ENCODE measurements around the gene PPP2R5C. TPM values are rescaled to one million over a fixed set of nuclear protein-coding genes. Genes with fewer than 3 reads are reported as not detected.

Gene PPP2R5C
- total and polyA plus RNA-seq, 2 of the 8 experiments (the other 6 are each of a cell fraction or from before 2014, with no cell fraction given): 49.6 to 95.9 TPM

DNA sequence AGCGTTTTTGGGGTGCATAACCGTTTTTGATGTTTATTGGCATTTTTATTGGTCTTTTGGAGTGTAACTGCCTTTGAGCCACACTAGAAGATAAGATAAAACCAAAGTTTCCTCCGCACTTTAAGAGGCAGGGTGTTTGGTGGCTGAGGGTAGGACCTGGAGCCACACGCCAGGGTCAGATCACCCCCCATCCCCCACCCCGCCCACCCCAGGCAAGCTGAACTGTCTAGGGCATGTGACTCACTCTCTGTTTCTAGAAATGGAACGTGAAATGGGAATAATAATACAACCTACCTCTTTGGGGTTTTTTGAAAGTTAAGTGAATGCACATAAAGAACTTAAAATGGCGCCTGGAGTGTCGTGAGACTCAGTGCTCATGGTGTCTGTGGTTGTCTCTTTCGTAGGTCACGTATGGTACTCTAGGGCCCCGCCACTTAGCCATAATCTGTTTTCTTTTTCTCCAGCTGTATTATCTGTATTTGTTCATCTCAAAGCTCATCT is 56.0 kb downstream of the PPP2R5C start:
- Histone ChIP-seq H3K36me3 (ENCODE audit: control insufficient read depth in 2 of 4, insufficient read depth in 4 of 4, low read length in 3 of 4) (0 out of 8 replicates have a peak, but pooled peaks cover 0 to 3% (median 0%) of the 10 kb centered on the region in 4 experiments), H3K9ac (replicated peaks in 1 of 4; ENCODE audit: extremely low read depth in 1 of 4, low read depth in 3 of 4, low read length in 3 of 4) (no peak overlapping the region), H4K5ac (ENCODE audit: insufficient read length, low read depth, low read length) (no peak overlapping the region), H3K18ac (ENCODE audit: extremely low read depth, low read length) (no peak overlapping the region), H3K4me1 (replicated peaks in 1 of 4; ENCODE audit: control insufficient read depth in 3 of 4, insufficient read depth in 4 of 4, low read length in 3 of 4) (no peaks in the 10 kb centered on the region), H2BK15ac (ENCODE audit: low read length) (no peak overlapping the region), H3K27me3 (replicated peaks in 1 of 4; ENCODE audit: control insufficient read depth in 3 of 4, extremely low read depth in 1 of 4, insufficient read depth in 3 of 4, low read length in 3 of 4) (no peaks in the 10 kb centered on the region), H2AFZ (ENCODE audit: low read length) (no peak overlapping the region), H3K23ac (ENCODE audit: insufficient read length) (no peak overlapping the region), H3K4ac (replicated peaks; ENCODE audit: insufficient read length, low read depth, low read length) (no peak overlapping the region), H3K9me3 (ENCODE audit: insufficient read depth in 2 of 2, low read depth in 1 of 2, low read length in 1 of 2) (no peaks in the 10 kb centered on the region), H3K23me2 (ENCODE audit: low read depth, low read length) (no peaks in the 10 kb centered on the region), H3K14ac (ENCODE audit: insufficient read length) (no peak overlapping the region), H3K79me1 (ENCODE audit: low read depth, low read length) (peaks cover 7% of the 10 kb centered on the region), H4K8ac (ENCODE audit: extremely low read depth, insufficient read depth, low read length) (no peak overlapping the region), H3K79me2 (ENCODE audit: control insufficient read depth in 1 of 2, insufficient read depth in 2 of 2, low read length in 2 of 2) (peaks cover 8 to 84% of the 10 kb centered on the region in 2 experiments), H3K4me3 (ENCODE audit: extremely low read depth in 1 of 4, insufficient read depth in 2 of 4, low read depth in 3 of 4, low read length in 4 of 4) (no peak overlapping the region), H3K4me2 (ENCODE audit: insufficient read depth in 1 of 2, low read depth in 2 of 2, low read length in 2 of 2) (no peak overlapping the region), H2BK12ac (ENCODE audit: low read depth, low read length) (no peak overlapping the region), H2BK5ac (ENCODE audit: low read depth, low read length) (no peak overlapping the region), H3K27ac (ENCODE audit: low read depth, low read length) (no peak overlapping the region), H4K20me1 (replicated peaks in 1 of 2; ENCODE audit: control insufficient read depth in 1 of 2, insufficient read depth in 2 of 2, low read length in 2 of 2) (peaks cover 6 to 11% of the 10 kb centered on the region in 2 experiments), H2AK5ac (ENCODE audit: low read depth, low read length) (no peak overlapping the region), H2BK120ac (replicated peaks; ENCODE audit: low read depth, low read length) (no peak overlapping the region), H2BK20ac (ENCODE audit: low read length) (no peak overlapping the region), H4K91ac (replicated peaks; ENCODE audit: insufficient read length, low read length) (no peak overlapping the region), H3K56ac (replicated peaks; ENCODE audit: insufficient read length, low read depth, low read length) (no peak overlapping the region)
- DNase-seq (ENCODE audit: low read depth in 1 of 2, low spot score in 2 of 2) (no peak), FAIRE-seq (no peak)
- ChIA-PET POLR2A (ENCODE audit: partially characterized antibody) (no interaction called here), CTCF (ENCODE audit: partially characterized antibody) (no interaction called here)
- 93% methylated on average over 11 of the region's 11 CpGs; no CpG with 5 or more reads in 1 of the 2 experiments for WGBS, 2 experiments (ENCODE audit: extremely low coverage in 1 of 2, insufficient coverage in 1 of 2, insufficient read length in 1 of 2, insufficient replicate concordance in 2 of 2, low coverage in 1 of 2, low lambda C conversion rate in 2 of 2, missing lambda C conversion rate in 1 of 2)
